NK-92 (cell line): Measurements from ENCODE around the gene RRAGD.
"Not testable (repeated sequence)": the region's sequence is repeated elsewhere in the genome, so short reads cannot be mapped to it uniquely, and the experiment has no call there.

ENCODE experiments used
- DNase-seq: peaks from one replicate; lab custom pipeline; 2025; ENCODE audit not compliant: unreplicated experiment; lab: John Stamatoyannopoulos, UW

The RRAGD gene

GRCh38 chr6:89411145-89412070, 665 bp downstream of the RRAGD start:
- no peak for DNase-seq

DNA sequence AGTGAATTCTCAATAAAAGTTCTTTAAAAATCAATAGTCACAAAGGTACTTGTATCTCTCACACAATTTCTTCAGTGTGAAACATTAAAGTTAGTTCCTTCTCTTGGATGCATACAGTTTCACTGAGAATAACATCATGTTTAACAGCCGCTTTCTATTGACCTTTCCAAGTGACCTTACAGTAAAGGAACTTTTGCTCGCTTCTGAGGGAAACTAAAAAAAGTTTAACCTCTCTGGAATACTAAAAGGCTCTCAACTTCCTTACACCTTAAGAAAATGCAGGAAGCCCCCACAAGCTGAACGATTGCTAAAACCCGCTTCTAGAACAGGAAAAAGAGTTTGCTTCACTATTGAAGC, 1.3 kb downstream of the RRAGD start:
- DNase-seq: no peak

DNA sequence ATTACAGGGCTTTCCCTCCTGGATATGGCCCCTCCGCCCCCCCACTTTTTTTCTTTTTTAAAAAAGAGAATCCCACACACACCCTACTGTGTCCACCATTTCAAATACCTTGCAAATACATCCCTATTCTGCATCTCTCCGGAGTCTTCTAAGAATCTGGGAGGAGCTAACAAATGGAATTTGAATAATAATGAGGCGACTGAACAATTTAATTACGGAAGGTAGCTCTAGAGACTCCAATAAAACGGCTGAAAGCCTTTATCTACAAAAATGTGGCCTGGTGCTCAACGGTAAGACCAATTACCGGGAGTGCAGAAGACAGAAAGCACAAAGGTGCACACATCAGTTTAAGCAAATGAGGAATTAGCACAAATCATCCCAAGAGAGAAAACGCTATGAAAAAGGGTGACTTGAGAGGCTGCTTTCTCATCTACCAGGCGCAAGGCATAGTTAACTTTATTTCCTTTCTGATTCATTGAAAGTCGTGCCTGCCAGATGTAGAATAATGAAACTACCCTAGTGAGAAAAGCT, 1.8 kb downstream of the RRAGD start:
- no peak for DNase-seq

GRCh38 chr6:89409461-89410035, 2.5 kb downstream of the RRAGD start:
- no peak for DNase-seq

DNA sequence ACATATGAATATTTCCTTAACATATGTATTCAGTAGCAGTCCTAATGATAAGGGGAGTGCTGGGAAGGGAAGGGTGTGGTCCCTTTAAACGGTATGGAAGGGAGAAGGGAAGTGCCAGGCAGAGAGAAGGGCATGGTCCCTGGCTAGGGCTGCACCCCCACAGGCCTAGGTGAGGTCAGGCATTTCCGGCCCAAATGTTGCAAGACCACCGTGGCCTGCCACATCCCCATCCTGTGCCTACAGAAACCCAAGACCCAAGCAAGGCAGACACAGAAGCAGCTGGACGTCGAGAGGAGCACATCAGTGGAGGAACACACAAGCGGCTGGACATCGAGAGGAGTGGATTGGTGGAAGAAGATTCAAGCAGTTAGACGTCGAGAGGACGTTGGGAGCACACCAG, 5.9 kb downstream of the RRAGD start:
- DNase-seq: no peak

GRCh38 chr6:89404512-89404911, 7.6 kb downstream of the RRAGD start:
- DNase-seq: no peak

DNA sequence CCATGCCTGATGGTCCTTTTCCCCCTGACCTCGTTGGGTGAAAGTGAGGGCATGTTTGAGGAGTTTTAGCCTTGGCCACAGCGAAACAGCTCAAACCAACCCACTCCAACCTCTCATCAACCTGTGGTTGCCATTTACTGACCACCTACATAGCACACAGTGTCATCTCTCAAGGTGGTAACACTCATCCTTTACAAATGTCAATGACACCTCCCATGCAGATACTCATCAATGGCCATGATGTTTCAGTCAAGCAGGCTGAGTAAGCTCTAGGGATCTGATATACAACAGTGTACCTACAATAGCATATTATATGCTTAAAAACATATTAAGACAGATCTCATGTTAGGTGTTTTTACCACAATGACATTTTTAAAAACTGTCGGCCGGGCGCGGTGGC, 9.3 kb downstream of the RRAGD start:
- no peak for DNase-seq

DNA sequence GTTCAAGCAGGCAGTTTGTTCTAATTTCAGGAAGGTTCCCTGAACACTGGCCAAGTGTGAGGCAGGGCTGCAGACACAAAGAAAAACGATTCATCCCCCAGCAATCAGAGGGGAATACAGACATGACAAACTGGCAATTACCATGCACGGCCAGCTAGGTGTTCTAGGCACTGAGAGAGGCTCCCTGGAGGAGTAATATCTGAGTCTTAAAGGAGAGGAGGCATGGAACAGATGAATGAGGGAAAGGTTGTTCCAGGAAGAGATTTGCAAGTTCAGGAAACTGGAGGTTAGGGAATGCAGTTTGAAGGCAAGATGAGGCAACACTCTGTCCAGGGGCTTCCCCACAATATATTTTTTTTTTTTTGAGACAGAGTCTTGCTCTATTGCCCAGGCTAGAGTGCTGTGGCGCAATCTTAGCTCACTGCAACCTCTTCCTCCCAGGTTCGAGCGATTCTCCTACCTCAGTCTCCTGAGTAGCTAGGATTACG, 11.1 kb downstream of the RRAGD start:
- no peak for DNase-seq

- no peak for DNase-seq
Observed at GRCh38 chr6:89400050-89400449, 12.0 kb downstream of the RRAGD start.

- no peak for DNase-seq
Observed at GRCh38 chr6:89398762-89399525, 13.1 kb downstream of the RRAGD start.

- not testable (repeated sequence) for DNase-seq
Observed at GRCh38 chr6:89397884-89398283, 14.2 kb downstream of the RRAGD start.

DNA sequence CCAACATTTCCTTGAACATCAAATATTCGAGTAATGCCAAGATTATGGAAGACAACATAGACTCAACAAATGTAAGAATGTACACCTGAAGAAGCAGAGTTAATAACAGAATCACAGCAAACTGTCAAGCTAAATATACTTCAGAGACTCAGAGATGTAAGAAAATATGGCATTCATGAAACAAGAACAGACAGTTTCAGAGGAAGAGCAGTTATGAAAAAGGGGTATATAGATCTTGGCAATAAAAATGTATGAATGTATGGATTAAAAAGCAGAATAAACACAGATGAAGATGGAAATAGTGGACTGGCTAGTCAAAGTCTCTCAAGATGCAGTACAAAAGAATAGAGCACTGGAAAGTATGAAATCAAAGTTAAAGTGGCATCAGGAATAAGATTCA, 18.4 kb downstream of the RRAGD start:
- no peak for DNase-seq

DNA sequence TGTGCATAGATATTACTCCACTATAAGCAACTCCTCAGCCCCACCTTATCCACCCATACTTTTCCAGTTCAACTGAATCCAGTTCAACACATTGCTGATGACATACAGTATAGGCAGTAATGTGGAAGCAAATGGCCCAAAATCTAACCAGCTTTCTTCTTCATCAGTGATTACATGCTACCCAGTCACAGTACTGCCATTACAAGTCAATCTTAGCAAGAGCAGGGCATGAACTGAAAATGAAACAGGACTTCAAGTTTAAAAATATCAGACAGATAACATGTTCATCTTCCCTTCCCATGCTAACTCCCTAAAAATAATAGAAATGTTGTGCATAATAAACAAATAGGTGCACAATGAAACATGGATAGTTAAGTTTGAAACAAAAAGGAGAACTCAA, 19.2 kb downstream of the RRAGD start:
- DNase-seq: no peak

DNA sequence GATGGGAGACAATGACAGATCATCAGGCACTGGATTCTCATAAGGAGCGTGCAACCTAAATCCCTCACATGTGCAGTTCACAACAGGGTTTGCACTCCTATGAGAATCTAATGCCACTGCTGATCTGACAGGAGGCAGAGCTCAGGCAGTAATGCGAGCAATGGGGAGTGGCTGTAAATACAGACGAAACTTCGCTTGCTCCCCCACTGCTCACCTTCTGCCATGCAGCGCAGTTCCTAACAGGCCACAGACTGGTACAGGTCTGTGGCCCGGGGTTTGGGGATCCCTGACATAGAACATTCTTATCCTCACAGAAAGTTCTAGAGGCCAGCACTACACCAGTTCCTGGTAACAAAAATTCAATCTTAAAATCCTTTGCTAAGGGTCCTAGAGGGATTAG, 23.2 kb downstream of the RRAGD start:
- DNase-seq: no peak

GRCh38 chr6:89387516-89388201, 24.4 kb downstream of the RRAGD start:
- DNase-seq: no peak

DNA sequence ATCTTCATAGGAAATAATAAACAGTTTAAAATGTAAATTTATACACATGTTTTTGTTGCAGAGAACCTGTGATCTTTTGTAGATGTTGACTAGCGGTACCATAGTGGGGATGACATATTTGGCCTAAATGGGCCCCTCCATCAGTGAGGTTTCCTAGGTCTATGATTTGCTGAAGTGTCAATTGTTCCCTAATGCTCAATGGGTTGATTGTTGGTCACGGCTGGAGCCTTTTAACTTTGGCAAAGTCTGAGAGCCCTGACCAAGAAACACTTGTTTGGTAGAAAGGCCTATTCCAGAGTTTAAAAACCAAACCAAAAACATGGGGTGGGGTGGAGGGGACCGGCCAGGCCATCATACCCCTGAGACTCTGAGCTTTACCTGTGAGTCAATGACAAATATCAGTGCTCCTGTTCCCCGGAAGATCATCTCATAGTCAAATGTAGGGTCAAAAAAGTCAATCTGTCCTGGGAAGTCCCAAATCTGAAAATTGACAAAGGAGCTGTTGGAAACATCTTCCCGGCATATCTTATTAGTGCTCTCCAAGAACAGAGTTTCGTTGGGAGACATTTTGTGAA, 25.1 kb downstream of the RRAGD start:
- no peak for DNase-seq

GRCh38 chr6:89385846-89386245, 26.2 kb downstream of the RRAGD start:
- DNase-seq: no peak

- DNase-seq: no peak
Observed at GRCh38 chr6:89385156-89385667, 26.9 kb downstream of the RRAGD start.

GRCh38 chr6:89381031-89381430, 31.0 kb downstream of the RRAGD start:
- no peak for DNase-seq

DNA sequence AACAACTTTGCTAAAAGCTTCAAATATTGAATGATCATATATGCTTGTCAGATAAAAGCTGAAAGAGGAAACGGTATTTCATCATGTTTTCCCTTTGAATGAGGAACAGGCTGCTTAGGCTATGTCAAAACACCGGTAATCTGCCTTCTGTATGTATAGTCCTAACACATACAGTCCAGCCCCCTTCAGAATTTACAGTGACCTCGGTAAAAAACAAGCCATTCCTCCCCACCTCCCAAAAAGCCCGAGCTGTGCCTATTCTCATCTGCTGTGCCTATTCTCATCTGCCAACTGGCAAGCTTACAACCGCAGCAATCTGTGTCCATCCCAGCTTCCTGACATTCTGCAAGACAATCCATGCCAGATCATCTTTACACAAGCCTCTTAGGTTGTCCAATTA, 32.8 kb downstream of the RRAGD start:
- DNase-seq: no peak
